Vagina (tissue), 2 donors: ENCODE measurements around the gene ARMH3.

ENCODE experiments used
- CTCF ChIP-seq, 3 experiments: fragments of 450-650 bp in 2 of 3; fragments of 200-600 bp in 1 of 3; sonication (generic) in 1 of 3; IDR thresholded peaks; one replicate each; pipeline ENCODE4 v1.5.1; 2017 to 2019; ENCODE audit warnings: antibody characterized with exemption in 3 of 3, mild to moderate bottlenecking in 2 of 3, moderate library complexity in 2 of 3
- POLR2A ChIP-seq, 2 donors: fragments of 450-650 bp; IDR thresholded peaks; one replicate each; pipeline ENCODE4 v1.6.1; 2017; ENCODE audit warnings: antibody characterized with exemption in 2 of 2, mild to moderate bottlenecking in 2 of 2, moderate library complexity in 2 of 2
- POLR2AphosphoS5 ChIP-seq, 2 donors: sonication (generic); formaldehyde crosslinking; IDR thresholded peaks; one replicate each; pipeline ENCODE4 v1.9.0; 2017; ENCODE audit warnings: antibody characterized with exemption in 2 of 2, mild to moderate bottlenecking in 2 of 2, low read depth in 1 of 2; ENCODE audit not compliant: insufficient read depth in 1 of 2

GRCh38 chr10:101995451-101996063, 60.4 kb downstream of the ARMH3 start:
- no peak for TF ChIP-seq CTCF (IDR thresholded peaks at IDR 0.05)
- no peak for TF ChIP-seq POLR2A (IDR thresholded peaks at IDR 0.05)
- TF ChIP-seq POLR2AphosphoS5 (IDR thresholded peaks at IDR 0.05; ENCODE audit: insufficient read depth in 1 of 2, low read depth in 1 of 2): no peak
